ENCODE measurements around the gene CCDC27. TPM values are rescaled to one million over a fixed set of nuclear protein-coding genes. Genes with fewer than 3 reads are reported as not detected.

Gene CCDC27
- total RNA-seq, 1 donor from 2014 or later, result not detected

- Mint-ChIP-seq H3K36me3 (no peaks in the 10 kb centered on the region), H3K27me3 (no peaks in the 10 kb centered on the region), H3K4me3 (no peak overlapping the region), H3K4me1 (ENCODE audit: unreplicated experiment) (no peaks in the 10 kb centered on the region), H3K9me3 (no peaks in the 10 kb centered on the region), H3K27ac (no peak overlapping the region)
- no peak for TF ChIP-seq CTCF (conservative IDR thresholded peaks at IDR 0.05)
- no peak for DNase-seq (ENCODE audit: extremely low spot score, unreplicated experiment)
Measured at GRCh38 chr1:3732434-3733093, 19.7 kb upstream of the CCDC27 start.

GRCh38 chr1:3733094-3733882 lies 19.0 kb upstream of the CCDC27 start:
- Mint-ChIP-seq H3K27me3 (no peaks in the 10 kb centered on the region), H3K9me3 (no peaks in the 10 kb centered on the region), H3K36me3 (no peaks in the 10 kb centered on the region), H3K4me1 (ENCODE audit: unreplicated experiment) (no peaks in the 10 kb centered on the region), H3K27ac (no peak overlapping the region), H3K4me3 (no peak overlapping the region)
- TF ChIP-seq CTCF (conservative IDR thresholded peaks at IDR 0.05), result no peak
- DNase-seq (ENCODE audit: extremely low spot score, unreplicated experiment), result no peak

GRCh38 chr1:3733883-3734589 lies 18.2 kb upstream of the CCDC27 start:
- H3K27ac Mint-ChIP-seq, result no peak overlapping the region
- H3K4me3 Mint-ChIP-seq, result no peak overlapping the region
- no peak for DNase-seq (ENCODE audit: extremely low spot score, unreplicated experiment)
- no peak for TF ChIP-seq CTCF (conservative IDR thresholded peaks at IDR 0.05)
- H3K27me3 Mint-ChIP-seq, result no peaks in the 10 kb centered on the region
- no peaks in the 10 kb centered on the region for H3K9me3 Mint-ChIP-seq
- H3K4me1 Mint-ChIP-seq (ENCODE audit: unreplicated experiment), result no peaks in the 10 kb centered on the region
- H3K36me3 Mint-ChIP-seq, result no peaks in the 10 kb centered on the region

- no peak for TF ChIP-seq CTCF (conservative IDR thresholded peaks at IDR 0.05)
- no peaks in the 10 kb centered on the region for H3K4me1 Mint-ChIP-seq (ENCODE audit: unreplicated experiment)
- no peaks in the 10 kb centered on the region for H3K36me3 Mint-ChIP-seq
Measured at GRCh38 chr1:3734602-3735001, 17.6 kb upstream of the CCDC27 start.

GRCh38 chr1:3735027-3735681 lies 17.1 kb upstream of the CCDC27 start:
- Mint-ChIP-seq H3K4me1 (ENCODE audit: unreplicated experiment) (no peaks in the 10 kb centered on the region), H3K9me3 (no peaks in the 10 kb centered on the region), H3K27ac (no peak overlapping the region), H3K27me3 (no peaks in the 10 kb centered on the region), H3K4me3 (no peak overlapping the region), H3K36me3 (no peaks in the 10 kb centered on the region)
- DNase-seq (ENCODE audit: extremely low spot score, unreplicated experiment), result no peak
- TF ChIP-seq CTCF (conservative IDR thresholded peaks at IDR 0.05), result no peak

More at GRCh38 chr1:3734602-3735001, 17.6 kb upstream of the CCDC27 start:
- no peak for DNase-seq (ENCODE audit: extremely low spot score, unreplicated experiment)
- Mint-ChIP-seq H3K27me3 (no peaks in the 10 kb centered on the region), H3K9me3 (no peaks in the 10 kb centered on the region), H3K27ac (no peak overlapping the region), H3K4me3 (no peak overlapping the region)
